ENCODE data around the gene AVPR2.
A peak's percentile ranks its signal among the peaks of the same experiment; 100 is the strongest.

Gene AVPR2

DNA sequence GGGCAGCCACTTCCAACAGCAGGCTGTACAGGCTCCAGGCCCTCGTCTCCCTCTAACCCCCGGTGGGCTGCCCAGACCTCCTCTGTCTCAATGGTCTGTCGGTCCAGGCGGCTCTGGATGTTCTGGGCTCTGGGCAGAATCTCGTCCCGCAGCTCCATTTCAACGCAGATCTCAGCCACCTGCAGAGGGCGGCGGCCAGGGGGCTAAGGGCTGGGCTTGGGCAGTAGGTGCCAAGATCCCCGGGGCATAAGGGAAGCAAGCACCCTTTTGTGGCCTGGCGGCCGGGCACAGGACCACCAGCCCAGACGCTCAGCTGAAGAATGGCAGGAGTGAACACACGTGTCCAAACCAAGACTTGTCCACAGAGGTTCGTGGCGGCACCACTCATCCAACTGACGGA lies 9.2 kb downstream of the AVPR2 start:
- DNase-seq (ENCODE audit: low read depth in 2 of 2), result no peak

- no peak for DNase-seq (ENCODE audit: low read depth in 2 of 2)
These were observed 13.4 kb downstream of the AVPR2 start for GRCh38 chrX:153917869-153918268.

GRCh38 chrX:153919281-153919680 lies 14.8 kb downstream of the AVPR2 start:
- no peak for DNase-seq (ENCODE audit: low read depth in 2 of 2)

GRCh38 chrX:153920546-153920945 lies 16.1 kb downstream of the AVPR2 start:
- DNase-seq (ENCODE audit: low read depth in 2 of 2), result no peak

GRCh38 chrX:153921070-153921469 lies 16.6 kb downstream of the AVPR2 start:
- DNase-seq (ENCODE audit: low read depth in 2 of 2), result no peak

GRCh38 chrX:153921511-153922446 lies 17.3 kb downstream of the AVPR2 start:
- DNase-seq (ENCODE audit: low read depth in 2 of 2), result no peak

- no peak for DNase-seq (ENCODE audit: low read depth in 2 of 2)
These were observed 18.7 kb downstream of the AVPR2 start for GRCh38 chrX:153922932-153923857.

- no peak for DNase-seq (ENCODE audit: low read depth in 2 of 2)
These were observed 19.8 kb downstream of the AVPR2 start for GRCh38 chrX:153924149-153924861.

DNA sequence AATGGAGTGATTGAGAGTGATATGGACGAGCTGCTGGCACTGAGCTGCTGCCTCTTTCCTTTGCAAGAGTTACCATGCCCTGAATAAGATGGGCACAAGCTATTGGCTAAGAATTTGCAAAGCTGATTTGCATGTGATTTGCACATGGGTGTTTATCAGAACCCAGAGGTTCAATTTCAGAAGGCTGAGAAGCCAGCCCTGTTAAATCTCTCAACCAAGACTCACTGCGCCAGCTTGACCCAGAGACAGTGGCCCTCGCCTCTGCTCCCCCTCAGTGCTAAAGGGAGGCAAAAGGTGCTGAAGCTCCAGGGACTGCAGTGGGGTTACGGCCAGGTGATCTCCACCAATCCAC lies 20.9 kb downstream of the AVPR2 start:
- DNase-seq (ENCODE audit: low read depth in 2 of 2), result no peak

- DNase-seq (ENCODE audit: low read depth in 2 of 2), result peak in 1 of 2 donors; percentile 43
These were observed 21.5 kb downstream of the AVPR2 start, which contains the start of gene ARHGAP4 for GRCh38 chrX:153925739-153926551. Gene ARHGAP4 (minus strand): TSS chrX:153926264. CDS start chrX:153926202, 62 bp downstream.

- DNase-seq (ENCODE audit: low read depth in 2 of 2), result no peak
These were observed 22.0 kb downstream of the AVPR2 start for GRCh38 chrX:153926552-153926857.

DNA sequence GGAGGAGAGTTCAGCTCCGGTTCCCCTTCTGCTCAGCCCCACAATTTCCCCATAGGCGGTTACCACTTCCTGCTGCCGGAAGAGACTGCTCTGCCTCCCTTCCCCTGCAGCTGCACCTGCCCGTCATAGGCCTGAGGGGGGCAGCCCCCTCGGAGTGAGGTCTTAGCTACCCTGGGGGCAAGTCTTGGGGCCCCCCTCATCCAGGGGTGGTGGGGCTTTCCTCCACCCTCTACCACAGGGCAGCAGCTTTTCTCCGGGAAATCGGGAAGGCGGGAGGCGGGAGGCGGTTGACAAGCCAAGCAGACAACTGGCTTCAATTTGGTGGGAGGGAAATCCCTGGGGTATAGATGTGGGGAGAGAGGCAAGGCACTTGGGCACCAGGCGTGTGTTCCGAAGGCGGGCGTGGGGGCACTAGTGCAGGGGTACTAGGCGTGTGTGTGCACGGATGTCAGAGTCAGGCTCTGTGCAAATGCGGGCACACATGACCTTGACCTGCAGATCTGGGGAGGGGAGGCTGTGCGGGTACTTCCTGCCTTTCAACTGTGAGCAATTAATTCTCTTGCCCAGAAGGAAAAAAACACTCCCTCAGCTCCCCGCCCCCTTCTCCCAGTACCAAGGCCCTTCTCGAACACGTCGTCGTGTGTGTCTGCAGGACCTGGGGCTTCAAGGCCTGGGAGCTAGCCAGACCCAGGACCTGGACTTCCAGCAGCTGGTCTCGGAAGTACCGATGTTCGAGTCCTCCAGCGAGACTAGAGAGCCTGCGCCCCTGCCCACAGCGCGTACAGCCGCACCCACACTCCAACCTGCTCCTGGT lies 22.6 kb downstream of the AVPR2 start:
- DNase-seq (ENCODE audit: low read depth in 2 of 2), result peak; percentile 43 to 50

GRCh38 chrX:153927672-153927921 lies 23.1 kb downstream of the AVPR2 start:
- no peak for DNase-seq (ENCODE audit: low read depth in 2 of 2)

- peak; percentile 80 to 87 for DNase-seq (ENCODE audit: low read depth in 2 of 2)
These were observed 23.7 kb downstream of the AVPR2 start for GRCh38 chrX:153927922-153928760.

DNA sequence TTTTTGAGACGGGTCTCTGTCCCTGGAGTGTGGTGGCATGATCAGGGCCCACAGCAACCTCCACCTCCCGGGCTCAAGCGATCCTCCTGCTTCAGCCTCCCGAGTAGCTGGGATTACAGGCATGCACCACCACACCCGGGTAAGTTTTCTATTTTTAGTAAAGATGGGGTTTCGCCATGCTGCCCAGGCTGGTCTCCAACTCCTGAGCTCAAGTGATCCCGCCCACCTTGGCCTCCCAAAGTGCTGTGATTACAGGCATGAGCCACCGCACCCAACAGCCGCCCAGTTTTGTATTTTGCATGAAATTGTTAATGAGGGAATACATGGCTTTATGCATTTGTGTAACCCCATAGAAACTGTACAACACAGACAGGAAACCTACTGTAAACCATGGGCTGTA lies 24.4 kb downstream of the AVPR2 start:
- DNase-seq (ENCODE audit: low read depth in 2 of 2), result no peak

- no peak for DNase-seq (ENCODE audit: low read depth in 2 of 2)
These were observed 25.1 kb downstream of the AVPR2 start for GRCh38 chrX:153929576-153929975.

- DNase-seq (ENCODE audit: low read depth in 2 of 2), result no peak
These were observed 25.8 kb downstream of the AVPR2 start for GRCh38 chrX:153930011-153930910.

- no peak for DNase-seq (ENCODE audit: low read depth in 2 of 2)
These were observed 26.7 kb downstream of the AVPR2 start for GRCh38 chrX:153931151-153931550.

DNA sequence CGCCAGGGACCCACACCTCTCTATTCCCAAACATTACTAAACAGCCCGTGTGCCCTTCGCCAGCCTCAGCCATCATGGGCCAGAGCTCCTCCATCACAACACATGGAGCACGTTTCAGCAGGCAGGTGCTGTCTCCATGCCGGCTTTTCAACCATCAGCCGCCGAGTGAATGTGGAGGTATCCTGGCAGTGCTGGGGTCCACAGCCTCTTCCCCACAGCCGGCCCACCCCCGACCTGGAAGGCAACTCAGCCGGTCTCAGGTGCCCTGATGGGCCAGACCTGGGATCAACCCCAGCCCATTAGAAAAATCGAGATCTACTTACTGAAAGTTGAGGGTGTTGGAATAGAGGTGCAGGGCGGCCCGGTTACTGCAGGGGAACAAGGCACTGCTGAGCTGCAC lies 27.3 kb downstream of the AVPR2 start:
- no peak for DNase-seq (ENCODE audit: low read depth in 2 of 2)

Data from stimulated activated CD4-positive, alpha-beta T cell treated with anti-CD3 and anti-CD28 coated beads, Interleukin-4, amount 100 ng/mL, for 48 hours (primary cell).